HCT116 (cell line): ENCODE data around the gene TTC24. TPM values are rescaled to one million over a fixed set of nuclear protein-coding genes. Genes with fewer than 3 reads are reported as not detected.

Source experiments
- ATAC-seq: fragments of 200-7000 bp; cut with Tn5 transposase; 2 replicates; pipeline ENCODE4 v1.9.1; 2020; ENCODE audit warnings: mild to moderate bottlenecking, moderate library complexity
- BruUV-seq: library from RNA; stranded (reverse); fragments of 400-500 nt; replicated peaks from 2 replicates; lab custom pipeline; 2021; lab: Mats Ljungman, UMichigan
- CTCF ChIA-PET: fragments of 300-600 bp; sonication (Branson Sonifier 250); formaldehyde crosslinking; loops from one replicate; lab custom pipeline; 2021; ENCODE audit warnings: antibody characterized with exemption; lab: Charles Lee
- POLR2A ChIA-PET: fragments of 300-600, 350-600 bp; sonication (Branson Sonifier 250); formaldehyde crosslinking; loops from one replicate; lab custom pipeline; 2021; ENCODE audit warnings: antibody characterized with exemption; lab: Charles Lee
- RAD21 ChIA-PET, 2 experiments: fragments of 300-600 bp; sonication (Branson Sonifier 250); formaldehyde crosslinking; loops; one replicate each; lab custom pipeline; 2023; ENCODE audit warnings: low total read pairs in 2 of 2; ENCODE audit not compliant: uncharacterized antibody in 2 of 2, unreplicated experiment in 2 of 2, low non-redundant PET in 1 of 2; lab: Charles Lee
- DNase-seq: peaks from one replicate; pipeline ENCODE4 v3.0.0-alpha.2; 2010; ENCODE audit warnings: low read depth, low spot score
- H2AFZ ChIP-seq: fragments of 200-600 bp; shearing (Covaris generic), sonication (generic); 2 replicates; pipeline ENCODE4 v1.6.1; 2017; ENCODE audit warnings: low read depth, mixed run types, mixed read lengths, antibody characterized with exemption, low read length; ENCODE audit not compliant: poor library complexity, severe bottlenecking
- H3K27ac ChIP-seq: 2 replicates; pipeline ENCODE4 v1.5.1; 2012; ENCODE audit warnings: low read depth, low read length
- H3K27me3 ChIP-seq: fragments of 200-600 bp; sonication (generic); 2 replicates; pipeline ENCODE4 v1.6.1; 2016; ENCODE audit warnings: mixed run types, low read length, mixed read lengths; ENCODE audit not compliant: insufficient read depth
- H3K36me3 ChIP-seq, 2 experiments: fragments of 200-500 bp in 1 of 2; fragments of 200-600 bp in 1 of 2; sonication (Bioruptor generic) in 1 of 2; sonication (generic) in 1 of 2; 2 replicates each; pipeline versions ENCODE4 v1.5.1 to v1.6.1; 2014 to 2016; ENCODE audit warnings: low read length in 2 of 2, inconsistent platforms in 1 of 2, mixed read lengths in 1 of 2, mixed run types in 1 of 2; ENCODE audit not compliant: insufficient read depth in 2 of 2, control insufficient read depth in 1 of 2
- H3K4me1 ChIP-seq, 2 experiments: fragments of 200-600 bp in 1 of 2; sonication (generic) in 1 of 2; 2 replicates each; pipeline versions ENCODE4 v1.5.1 to v1.6.1; 2012 to 2017; ENCODE audit warnings: low read length in 2 of 2, inconsistent platforms in 1 of 2, mild to moderate bottlenecking in 1 of 2, mixed read lengths in 1 of 2, mixed run types in 1 of 2, moderate library complexity in 1 of 2; ENCODE audit not compliant: insufficient read depth in 2 of 2, control insufficient read depth in 1 of 2
- H3K4me2 ChIP-seq: fragments of 200-600 bp; sonication (generic); 2 replicates; pipeline ENCODE4 v1.6.1; 2017; ENCODE audit warnings: mixed run types, low read length, mixed read lengths
- H3K4me3 ChIP-seq, 2 experiments: fragments of 200-600 bp in 1 of 2; sonication (generic) in 1 of 2; replicated peaks in 1 of 2; 2 replicates each; pipeline ENCODE4 v1.5.1; 2011 to 2016; ENCODE audit warnings: low read length in 2 of 2, control low read depth in 1 of 2, low read depth in 1 of 2, mild to moderate bottlenecking in 1 of 2, mixed read lengths in 1 of 2, mixed run types in 1 of 2
- H3K79me2 ChIP-seq: fragments of 200-600 bp; sonication (generic); 2 replicates; pipeline ENCODE4 v1.6.1; 2017; ENCODE audit warnings: mild to moderate bottlenecking, mixed run types, low read length, moderate library complexity, mixed read lengths; ENCODE audit not compliant: insufficient read depth
- H3K9ac ChIP-seq: fragments of 200-600 bp; sonication (generic); 2 replicates; pipeline ENCODE4 v1.6.1; 2016; ENCODE audit warnings: low read length, mixed read lengths
- H3K9me2 ChIP-seq: fragments of 200-600 bp; sonication (generic), shearing (Covaris generic); 2 replicates; pipeline ENCODE4 v1.6.1; 2017; ENCODE audit warnings: mixed run types, mild to moderate bottlenecking, moderate library complexity; ENCODE audit not compliant: insufficient read depth
- H3K9me3 ChIP-seq, 2 experiments: fragments of 200-500 bp in 1 of 2; fragments of 200-600 bp in 1 of 2; sonication (Bioruptor generic) in 1 of 2; sonication (generic) in 1 of 2; 2 replicates each; pipeline ENCODE4 v1.6.1; 2014 to 2017; ENCODE audit warnings: low read length in 2 of 2, mixed read lengths in 2 of 2, inconsistent platforms in 1 of 2, low read depth in 1 of 2, mild to moderate bottlenecking in 1 of 2, mixed run types in 1 of 2, moderate library complexity in 1 of 2; ENCODE audit not compliant: control insufficient read depth in 1 of 2, insufficient read depth in 1 of 2
- H4K20me1 ChIP-seq: fragments of 200-600 bp; sonication (generic), shearing (Covaris generic); 2 replicates; pipeline ENCODE4 v1.6.1; 2017; ENCODE audit warnings: mixed run types, mild to moderate bottlenecking, moderate library complexity; ENCODE audit not compliant: insufficient read depth
- EZH2 ChIP-seq: fragments of 200-600 bp; sonication (generic); IDR thresholded peaks from 2 replicates; pipeline ENCODE4 v1.6.1; 2017; ENCODE audit warnings: antibody characterized with exemption, mixed run types
- MAX ChIP-seq: IDR thresholded peaks from 2 replicates; pipeline ENCODE4 v1.6.1; 2012
- REST ChIP-seq: IDR thresholded peaks from 2 replicates; pipeline ENCODE4 v1.6.1; 2012; ENCODE audit warnings: low read depth
- SP1 ChIP-seq: IDR thresholded peaks from 2 replicates; pipeline ENCODE4 v1.6.1; 2012; ENCODE audit warnings: low read depth
- intact Hi-C: fragments of 100-400 bp; cut with micrococcal nuclease; formaldehyde crosslinking; loops from 2 replicates; pipeline ENCODE4 v1.10.0; 2022
- total RNA-seq: library from RNA; stranded (reverse); gene quantifications from one replicate; pipeline ENCODE4 v1.2.1, GENCODE V29; 2021; ENCODE audit not compliant: unreplicated experiment
- TF ChIP-seq, protein P1 (sequence below), 3 experiments: fragments of 200-600 bp in 1 of 3; sonication (generic) in 1 of 3; IDR thresholded peaks in 2 of 3; conservative IDR thresholded peaks in 1 of 3; 2 replicates each; pipeline ENCODE4 v1.5.1; 2012 to 2017; ENCODE audit warnings: low read depth in 2 of 3, low read length in 2 of 3, antibody characterized with exemption in 1 of 3, borderline replicate concordance in 1 of 3, control low read depth in 1 of 3, mild to moderate bottlenecking in 1 of 3, mixed read lengths in 1 of 3, mixed run types in 1 of 3, moderate library complexity in 1 of 3; ENCODE audit not compliant: insufficient read depth in 1 of 3
- TF ChIP-seq, protein P2 (sequence below): IDR thresholded peaks from 2 replicates; pipeline ENCODE4 v1.6.1; 2011; ENCODE audit warnings: mild to moderate bottlenecking, low read length, moderate library complexity; ENCODE audit not compliant: insufficient replicate concordance; ENCODE audit errors: extremely low read depth

The TTC24 gene
- total RNA-seq, 1 experiment from 2014 or later = not detected

DNA sequence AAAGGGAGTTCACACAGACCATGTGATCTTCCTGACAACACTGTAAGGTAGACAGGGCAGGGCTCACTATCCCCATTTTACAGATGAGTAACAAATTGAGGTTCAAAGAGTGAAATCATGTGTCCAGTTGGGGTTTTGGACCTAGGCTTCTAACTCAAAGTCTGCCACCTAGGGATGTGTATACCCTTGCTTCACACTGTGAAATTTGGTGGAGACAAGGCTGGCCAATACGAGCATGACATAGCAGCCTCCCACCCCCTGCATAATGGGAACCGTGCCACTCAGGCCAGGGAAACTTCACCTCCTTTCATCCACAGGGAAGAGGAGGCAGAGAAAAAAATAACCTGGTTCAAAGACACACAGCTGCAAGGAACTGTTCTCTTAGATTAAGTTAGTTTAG lies 14.0 kb upstream of the TTC24 start (continued):
- TF ChIP-seq, protein P1, sequence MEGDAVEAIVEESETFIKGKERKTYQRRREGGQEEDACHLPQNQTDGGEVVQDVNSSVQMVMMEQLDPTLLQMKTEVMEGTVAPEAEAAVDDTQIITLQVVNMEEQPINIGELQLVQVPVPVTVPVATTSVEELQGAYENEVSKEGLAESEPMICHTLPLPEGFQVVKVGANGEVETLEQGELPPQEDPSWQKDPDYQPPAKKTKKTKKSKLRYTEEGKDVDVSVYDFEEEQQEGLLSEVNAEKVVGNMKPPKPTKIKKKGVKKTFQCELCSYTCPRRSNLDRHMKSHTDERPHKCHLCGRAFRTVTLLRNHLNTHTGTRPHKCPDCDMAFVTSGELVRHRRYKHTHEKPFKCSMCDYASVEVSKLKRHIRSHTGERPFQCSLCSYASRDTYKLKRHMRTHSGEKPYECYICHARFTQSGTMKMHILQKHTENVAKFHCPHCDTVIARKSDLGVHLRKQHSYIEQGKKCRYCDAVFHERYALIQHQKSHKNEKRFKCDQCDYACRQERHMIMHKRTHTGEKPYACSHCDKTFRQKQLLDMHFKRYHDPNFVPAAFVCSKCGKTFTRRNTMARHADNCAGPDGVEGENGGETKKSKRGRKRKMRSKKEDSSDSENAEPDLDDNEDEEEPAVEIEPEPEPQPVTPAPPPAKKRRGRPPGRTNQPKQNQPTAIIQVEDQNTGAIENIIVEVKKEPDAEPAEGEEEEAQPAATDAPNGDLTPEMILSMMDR (IDR thresholded peaks at IDR 0.05 in 2 of 3, conservative IDR thresholded peaks at IDR 0.05 in 1 of 3; ENCODE audit: borderline replicate concordance in 1 of 3, insufficient read depth in 1 of 3, low read depth in 2 of 3, low read length in 2 of 3) = no peak

DNA sequence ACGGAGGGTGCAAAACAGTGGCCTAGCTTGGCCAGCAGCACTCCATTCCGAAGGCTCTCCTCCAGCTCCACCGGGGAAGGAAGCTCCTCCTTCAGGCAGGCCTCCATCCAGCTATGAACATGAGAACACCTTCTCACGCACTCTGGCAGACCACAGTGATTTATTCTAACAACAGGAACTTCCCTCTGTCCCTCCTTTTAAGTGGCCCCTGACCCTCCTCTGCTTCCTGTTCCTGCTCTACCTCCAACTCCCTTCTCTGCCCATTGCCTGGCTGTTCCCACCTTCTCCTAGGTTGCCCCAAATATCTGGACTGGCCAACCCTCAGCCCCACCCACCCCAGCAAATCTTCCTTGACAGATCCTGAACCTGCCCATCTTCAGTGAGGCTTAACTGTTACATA lies 13.1 kb upstream of the TTC24 start:
- Histone ChIP-seq H3K27ac (no peak overlapping the region), H3K9me3 (no peaks in the 10 kb centered on the region), H3K4me1 (peaks cover 6 to 7% of the 10 kb centered on the region in 2 experiments), H3K9ac (no peak overlapping the region), H4K20me1 (no peaks in the 10 kb centered on the region), H3K9me2 (no peaks in the 10 kb centered on the region), H3K4me2 (no peak overlapping the region), H3K36me3 (peaks cover 5 to 8% of the 10 kb centered on the region in 2 experiments; a peak in 1 of 4 replicates), H3K4me3 (no peak overlapping the region), H2AFZ (no peak overlapping the region), H3K79me2 (peaks cover 18% of the 10 kb centered on the region), H3K27me3 (no peaks in the 10 kb centered on the region)
- CTCF ChIA-PET = interaction anchor here (1.1 kb wide), 1 partner anchor 120 kb away, joined by 3 read pairs; no protein-coding TSS in a partner anchor
- DNase-seq = no peak
- ATAC-seq = no peak
- POLR2A ChIA-PET = no interaction called here
- RAD21 ChIA-PET = no interaction called here
- no TSS peak for BruUV-seq
- intact Hi-C loops = no loop called here
- TF ChIP-seq MAX (no peak), SP1 (no peak), EZH2 (no peak), REST (no peak)
- TF ChIP-seq, protein P2, sequence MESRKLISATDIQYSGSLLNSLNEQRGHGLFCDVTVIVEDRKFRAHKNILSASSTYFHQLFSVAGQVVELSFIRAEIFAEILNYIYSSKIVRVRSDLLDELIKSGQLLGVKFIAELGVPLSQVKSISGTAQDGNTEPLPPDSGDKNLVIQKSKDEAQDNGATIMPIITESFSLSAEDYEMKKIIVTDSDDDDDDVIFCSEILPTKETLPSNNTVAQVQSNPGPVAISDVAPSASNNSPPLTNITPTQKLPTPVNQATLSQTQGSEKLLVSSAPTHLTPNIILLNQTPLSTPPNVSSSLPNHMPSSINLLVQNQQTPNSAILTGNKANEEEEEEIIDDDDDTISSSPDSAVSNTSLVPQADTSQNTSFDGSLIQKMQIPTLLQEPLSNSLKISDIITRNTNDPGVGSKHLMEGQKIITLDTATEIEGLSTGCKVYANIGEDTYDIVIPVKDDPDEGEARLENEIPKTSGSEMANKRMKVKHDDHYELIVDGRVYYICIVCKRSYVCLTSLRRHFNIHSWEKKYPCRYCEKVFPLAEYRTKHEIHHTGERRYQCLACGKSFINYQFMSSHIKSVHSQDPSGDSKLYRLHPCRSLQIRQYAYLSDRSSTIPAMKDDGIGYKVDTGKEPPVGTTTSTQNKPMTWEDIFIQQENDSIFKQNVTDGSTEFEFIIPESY = no peak
